GM19328 (cell line): ENCODE results near the gene CEBPB.

Source experiments
- ATAC-seq: cut with Tn5 transposase; IDR thresholded peaks from one replicate; pipeline ENCODE4 v1.9.1; 2021; ENCODE audit warnings: mild to moderate bottlenecking, moderate library complexity; ENCODE audit not compliant: unreplicated experiment

Gene CEBPB

DNA sequence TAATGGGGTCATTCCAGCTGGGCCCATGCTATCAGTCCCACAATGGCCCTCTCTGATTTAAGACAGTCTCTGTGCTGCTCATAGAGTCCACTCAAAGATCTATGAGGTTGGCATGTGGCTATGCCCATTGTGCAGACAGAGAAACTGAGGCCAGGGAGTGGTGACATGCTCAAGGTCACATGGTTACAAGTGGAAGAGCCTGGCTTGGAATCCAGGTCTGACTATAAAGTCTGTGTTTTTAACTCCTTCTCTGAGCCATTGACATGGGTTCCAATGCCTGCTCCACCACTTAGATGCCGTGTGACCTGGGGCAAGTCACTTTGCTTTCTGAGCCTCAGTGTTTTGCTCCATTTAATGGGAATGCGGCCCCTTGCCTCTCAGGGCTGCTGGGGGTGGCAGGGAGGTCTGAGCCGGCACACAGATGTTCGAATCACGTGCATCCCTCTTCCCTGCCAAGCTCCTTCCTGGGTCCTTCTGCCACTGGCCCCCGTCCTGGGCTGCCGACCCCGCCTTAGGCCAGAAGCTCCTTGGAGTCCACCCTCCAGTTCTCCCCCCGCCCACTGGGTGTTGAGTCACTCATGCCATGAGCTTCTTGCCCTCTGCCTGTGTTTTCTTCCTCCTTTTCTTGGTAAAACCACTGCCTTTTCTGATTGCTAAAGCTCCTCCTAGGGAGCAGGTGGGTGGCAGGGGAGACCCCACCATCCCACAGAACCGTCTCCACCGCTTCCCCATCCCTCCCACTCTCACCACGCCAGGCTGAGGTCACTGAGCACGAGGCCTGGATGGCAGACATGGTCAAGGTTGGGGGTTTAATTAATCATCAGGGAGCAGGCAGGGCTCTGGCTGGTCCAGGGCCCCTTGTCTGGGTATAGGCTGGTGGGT is 35.7 kb downstream of the CEBPB start:
- no peak for ATAC-seq

DNA sequence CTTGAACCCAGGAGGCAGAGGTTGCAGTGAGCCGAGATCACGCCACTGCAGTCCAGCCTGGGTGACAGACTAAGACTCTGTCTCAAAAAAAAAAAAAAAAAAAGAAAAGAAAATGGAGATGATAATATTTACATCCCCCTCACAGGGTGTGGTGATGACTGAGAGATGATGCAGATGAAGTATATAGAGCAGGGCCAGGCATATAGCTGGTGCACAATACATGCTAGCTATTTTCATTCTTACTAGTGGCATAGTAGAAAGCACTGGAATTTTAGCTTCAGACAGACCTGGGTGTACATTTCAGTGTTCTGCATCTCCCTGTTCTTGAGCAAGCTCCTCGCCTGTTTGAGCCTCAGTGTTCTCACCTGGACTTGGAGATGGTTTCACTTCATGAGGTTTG is 36.9 kb downstream of the CEBPB start:
- no peak for ATAC-seq

DNA sequence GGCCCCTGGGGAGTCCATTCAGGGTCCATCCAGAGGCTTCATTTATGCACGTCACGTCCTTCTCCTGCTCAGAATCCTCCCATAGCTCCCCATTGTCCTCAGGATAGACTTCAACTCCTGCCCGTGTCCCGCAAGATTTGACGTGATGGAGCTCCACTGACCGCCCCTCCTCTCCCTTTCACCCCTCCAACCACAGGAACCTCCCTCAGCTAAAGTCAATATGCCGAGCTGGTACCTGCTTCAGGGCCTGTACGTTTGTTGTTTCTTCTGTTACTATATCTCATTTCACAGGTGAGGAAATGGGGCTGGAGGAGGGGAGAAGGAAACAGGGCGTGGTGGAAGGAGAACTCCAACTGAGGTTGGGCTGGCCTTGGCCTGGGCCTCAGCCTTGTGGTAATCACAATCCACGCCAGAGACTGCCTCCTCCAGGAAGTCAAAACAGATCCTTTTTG is 38.6 kb downstream of the CEBPB start:
- no peak for ATAC-seq

DNA sequence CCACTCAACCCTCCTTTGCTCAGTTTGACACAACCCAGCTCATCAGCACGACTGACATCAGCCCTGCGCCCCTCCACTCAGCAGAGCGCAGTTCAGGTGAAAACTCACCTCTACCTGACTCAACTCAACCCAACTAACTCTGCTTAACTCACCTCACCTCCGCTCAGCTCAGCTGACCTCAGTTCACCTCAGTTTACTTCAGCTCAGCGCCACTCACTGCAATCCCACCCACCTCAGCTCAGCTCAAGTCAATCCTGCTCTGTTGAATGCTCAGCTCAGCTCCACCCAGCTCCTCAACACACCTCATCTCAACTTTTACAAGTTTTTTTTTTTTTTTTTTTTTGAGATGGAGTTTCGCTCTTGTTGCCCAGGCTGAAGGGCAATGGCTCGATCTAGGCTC is 39.6 kb downstream of the CEBPB start:
- ATAC-seq = no peak

DNA sequence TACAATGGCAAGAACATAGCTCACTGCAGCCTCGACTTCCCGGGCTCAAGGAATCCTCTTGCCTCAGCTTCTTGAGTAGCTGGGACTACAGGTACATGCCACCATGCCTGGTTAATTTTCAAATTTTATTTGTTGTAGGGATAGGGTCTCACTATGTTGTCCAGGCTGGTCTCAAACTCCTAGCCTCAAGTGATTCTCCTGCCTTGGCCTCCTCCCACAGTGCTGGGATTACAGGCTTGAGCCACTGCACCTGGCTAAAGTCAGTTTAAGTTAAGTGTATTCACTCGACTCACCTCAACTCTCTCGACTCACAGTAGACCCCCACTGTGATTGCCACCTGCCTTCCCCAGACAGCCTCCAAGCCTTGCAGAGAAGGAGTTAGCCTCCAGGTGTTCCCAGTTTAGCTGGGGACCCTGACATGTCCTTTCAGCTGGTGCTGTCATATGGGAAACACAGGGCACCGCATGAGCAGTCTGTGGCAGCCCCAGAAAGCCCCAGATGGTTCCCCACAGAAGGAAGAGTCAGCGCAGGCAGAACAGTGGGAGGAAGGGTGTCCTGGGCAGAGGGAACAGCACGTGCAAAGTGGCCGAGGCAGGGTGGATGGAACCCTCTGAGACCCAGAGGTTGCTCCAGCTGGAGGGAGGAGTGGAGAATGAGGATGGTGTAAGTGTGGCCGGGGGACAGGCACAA is 40.4 kb downstream of the CEBPB start:
- ATAC-seq = no peak

DNA sequence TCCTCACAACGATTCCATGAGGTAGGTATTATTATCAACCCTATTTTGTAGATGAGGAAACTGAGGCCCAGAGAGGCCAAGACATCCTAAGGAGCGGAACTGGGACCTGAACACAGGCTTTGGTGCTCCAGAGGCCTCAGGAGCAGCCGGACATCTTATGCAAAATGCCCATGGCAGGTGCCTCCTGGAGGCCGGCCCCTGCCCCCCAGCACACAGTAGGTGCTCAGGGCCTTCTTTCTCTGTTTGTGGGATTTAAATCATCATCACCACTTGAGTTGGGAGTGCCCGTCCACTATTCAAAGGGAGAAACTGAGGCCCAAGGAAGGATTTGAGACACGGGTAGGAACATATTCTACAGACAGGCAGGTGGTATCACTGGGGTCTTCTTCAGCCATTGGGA is 41.2 kb downstream of the CEBPB start:
- no peak for ATAC-seq

DNA sequence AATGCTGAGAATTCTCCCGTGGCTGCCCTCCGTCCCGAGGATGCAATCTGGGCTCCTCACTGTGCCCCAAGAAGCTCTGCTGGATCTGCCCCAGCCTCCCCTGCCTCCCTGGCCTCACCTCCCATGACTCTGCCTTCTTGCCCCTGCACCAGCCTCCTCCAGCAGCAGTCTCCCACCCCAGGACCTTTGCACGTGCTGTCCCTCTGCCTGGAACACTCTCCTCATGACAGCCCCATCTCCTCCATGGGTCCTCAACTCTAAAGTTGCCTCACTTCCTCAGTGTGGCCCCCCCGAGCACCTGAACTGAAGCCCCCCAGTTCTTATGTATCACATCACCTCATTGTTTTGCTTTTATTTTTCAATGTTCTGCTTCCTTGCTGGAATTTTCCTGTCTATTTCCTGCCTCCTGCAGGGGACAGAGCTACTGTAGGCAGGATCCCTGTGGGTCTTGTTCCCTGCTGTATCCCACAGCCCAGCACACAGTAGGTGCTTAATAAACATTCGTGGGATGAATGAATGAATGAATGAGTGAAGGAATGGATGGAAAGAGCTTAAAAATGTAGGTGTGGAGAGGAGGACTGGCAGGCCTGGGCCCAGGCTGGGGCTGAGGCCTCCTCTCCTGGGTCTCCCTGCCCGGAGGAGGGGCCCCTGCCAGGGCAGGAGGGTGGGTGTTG is 42.2 kb downstream of the CEBPB start:
- ATAC-seq = no peak

DNA sequence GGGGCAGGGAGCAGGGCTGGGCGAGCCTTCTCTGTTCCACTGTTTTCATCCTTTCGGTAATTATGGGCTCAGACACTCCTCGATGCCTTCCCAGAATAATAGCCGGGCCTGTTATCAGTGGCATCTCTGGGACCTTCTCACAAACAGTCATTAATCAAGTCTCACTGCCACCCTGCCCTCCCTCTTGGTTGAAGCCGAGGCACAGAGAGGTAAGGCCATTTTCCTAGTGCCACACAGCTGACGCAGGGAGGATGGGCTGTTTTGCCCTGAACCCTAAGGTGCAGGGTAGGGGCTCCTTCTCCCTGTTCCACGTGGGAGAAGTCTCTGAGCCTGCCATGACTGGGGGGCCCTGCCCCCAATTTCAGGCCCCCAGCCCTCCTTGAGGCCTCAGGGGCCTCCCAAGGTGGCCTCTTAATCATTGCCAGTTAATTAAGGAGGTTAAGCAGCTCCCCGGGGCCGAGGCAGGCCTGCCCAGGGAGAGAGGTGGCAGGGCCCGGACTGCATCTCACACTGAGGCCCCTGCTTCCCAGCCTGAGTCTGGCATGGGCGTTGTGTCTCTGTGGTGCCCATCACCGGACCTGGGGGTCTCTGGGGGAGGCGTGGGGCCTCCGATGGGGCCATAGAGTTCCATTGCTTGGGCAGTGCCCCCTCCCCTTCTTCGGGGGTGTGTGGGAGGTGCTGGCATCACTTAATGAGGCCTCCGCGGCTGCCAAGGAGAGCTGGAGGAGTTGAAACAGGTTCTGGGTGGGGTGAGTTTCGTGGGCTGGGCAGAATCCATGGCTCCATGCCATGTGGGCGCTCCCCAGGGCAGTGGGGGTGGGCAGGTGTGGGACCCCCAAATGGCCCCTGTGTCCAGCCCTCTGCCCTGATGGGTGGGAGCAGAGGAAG is 42.9 kb downstream of the CEBPB start:
- ATAC-seq = no peak

DNA sequence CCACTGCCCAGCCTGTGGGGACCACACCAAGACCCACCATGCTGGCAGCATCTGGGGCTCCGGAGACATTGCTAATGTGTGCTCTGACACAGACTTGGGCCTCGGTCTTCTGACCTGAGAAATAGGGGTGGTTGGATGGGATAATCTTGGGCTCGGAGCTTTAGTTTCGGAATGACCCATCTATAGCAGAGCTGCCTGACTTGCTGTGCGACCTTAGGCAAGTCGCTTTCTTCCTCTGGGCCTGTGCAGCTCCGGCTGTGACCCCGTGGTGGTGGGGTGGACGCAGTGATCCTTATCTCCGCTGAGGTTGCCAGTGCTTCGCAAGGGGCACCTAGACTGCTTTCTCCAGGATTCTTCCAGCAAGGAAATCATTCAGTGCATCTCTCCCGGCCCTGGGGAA is 43.7 kb downstream of the CEBPB start:
- ATAC-seq = no peak

DNA sequence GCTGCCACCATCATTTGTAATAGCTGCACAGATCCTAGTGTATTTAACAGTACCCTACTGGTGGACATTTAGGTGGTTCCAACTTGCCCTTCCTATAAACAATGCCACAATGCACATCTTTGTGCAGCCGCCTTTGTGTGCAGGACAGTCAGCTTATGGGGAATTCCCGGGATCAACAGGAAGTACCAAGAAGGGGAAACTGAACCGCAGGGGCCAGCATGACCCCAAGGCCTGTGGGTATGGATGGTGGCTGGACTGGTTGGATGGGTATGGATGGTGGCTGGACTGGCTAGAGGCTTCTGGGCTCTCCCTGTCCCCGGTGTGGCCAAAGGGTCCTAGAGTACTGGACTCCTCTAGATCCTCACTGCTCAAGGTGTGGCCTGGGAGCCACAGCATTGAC is 46.7 kb downstream of the CEBPB start:
- no peak for ATAC-seq

DNA sequence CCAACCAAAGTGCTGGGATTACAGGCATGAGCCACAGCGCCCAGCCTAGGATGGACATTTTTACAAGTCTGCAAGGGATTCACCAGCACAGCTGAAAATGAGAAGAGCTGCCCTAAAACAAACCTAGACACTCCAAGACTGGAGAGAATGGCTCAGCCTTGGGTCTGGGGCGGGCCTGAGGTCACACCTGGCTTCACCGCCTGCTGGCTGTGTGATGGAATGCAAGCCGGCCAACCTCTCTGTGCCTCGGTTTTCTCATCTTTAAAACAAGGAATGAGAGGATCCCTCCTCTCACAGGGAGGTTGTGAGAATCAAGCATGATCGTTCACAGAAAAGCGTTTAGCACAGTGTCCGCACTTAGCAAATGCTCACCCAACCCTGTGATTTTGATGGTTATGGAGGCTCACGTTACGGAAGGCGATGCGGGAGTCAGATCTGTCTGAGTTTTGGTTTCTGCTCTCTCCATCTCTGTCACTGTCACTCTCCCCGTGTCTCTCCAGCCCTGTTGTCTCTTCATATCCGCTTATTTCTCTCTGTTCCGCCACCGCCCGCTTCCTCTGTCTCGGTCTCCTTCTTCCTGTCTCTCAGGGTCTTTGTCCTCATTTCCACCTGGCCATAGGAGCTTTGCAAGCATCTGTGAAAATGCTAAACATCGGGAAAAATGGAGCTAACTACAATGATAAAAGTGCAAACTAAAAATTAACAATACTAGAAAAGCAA is 47.6 kb downstream of the CEBPB start:
- no peak for ATAC-seq

DNA sequence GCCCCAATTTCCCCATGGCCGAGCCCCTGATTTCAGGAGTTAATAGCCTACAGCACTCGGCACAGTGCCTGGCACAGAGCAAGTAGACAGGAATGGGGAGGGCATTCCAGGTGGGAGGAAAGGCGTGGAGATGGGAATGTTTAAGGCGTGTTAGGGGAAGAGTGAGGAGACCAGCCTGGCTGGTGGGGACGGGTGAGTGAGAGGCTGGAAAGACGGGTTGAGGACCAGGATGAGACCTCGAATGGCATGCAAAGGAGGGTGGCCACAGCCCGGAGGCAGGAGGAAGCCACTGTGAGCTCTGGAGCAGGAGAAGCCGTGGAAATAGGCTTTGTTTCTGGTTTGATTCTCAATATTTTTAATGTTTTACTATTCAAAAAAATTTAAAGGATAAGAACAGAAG is 49.5 kb downstream of the CEBPB start:
- ATAC-seq = no peak

DNA sequence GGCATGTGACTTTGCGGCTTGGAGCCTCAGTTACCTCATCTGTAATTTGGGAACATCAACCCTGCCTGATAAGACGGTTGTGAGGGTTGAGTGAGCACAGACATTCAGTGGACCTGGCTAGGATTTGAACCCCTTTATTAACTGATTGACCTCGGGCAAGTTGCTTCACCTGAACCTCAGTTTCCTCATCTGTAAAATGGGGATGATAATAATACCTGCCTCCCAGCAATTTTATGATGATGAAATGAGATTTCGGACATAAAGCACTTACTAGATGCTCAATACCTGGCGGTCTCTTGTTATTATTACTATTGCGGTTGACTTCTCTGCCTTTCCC is 51.5 kb downstream of the CEBPB start:
- no peak for ATAC-seq
